Measurements from ENCODE around the gene TRAF3IP1.

TRAF3IP1 gene

DNA sequence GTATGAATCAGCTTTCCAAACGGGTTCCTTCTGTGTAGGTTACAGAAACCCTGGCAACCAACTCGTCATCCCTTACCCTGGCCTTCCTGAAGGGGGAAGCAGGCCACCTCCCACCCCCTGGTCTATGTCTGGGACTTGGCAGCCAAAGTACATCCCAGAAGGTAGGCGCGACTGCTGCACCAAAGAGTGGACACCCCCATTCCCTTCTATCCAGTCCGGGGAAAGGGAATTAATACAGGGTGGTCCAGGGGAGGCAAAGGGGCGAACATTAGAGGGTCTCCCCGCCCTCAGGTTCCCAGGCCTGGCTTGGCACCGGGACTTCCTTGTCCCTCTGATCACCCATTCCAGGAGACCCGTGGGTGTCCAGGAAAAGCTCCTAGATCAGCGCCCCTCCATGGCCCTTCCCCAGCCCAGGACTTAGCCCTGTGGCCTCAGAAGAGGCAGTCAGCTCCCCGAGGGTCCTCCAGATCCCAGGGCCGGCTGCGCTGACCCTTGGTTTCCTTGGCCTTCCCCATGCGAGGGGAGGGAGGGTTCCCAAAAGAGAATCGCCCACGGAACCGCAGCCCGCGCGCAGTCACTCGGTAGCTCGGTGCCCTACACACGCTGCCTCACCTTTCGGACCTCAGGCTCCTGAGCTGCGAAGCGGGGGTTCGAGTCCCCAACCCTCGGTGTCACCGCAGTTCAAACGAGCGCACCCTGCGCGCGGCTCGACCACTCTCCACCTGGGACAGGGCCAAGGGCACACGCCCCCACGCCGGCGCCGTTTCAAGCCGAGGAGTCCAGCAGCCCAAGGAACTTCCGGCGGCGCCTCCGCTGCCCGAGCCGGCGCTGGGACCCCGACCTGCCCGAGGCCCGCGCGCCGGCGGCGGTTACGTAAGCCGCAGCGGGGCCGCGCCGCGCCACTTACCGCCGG, 32.3 kb upstream of the TRAF3IP1 start, which contains the start of gene PER2:
TSS of gene PER2 (minus strand) at position 874 of the 913 bp plus-strand sequence. CDS start 10,674 bp downstream, outside the sequence.
- peak; percentile 18 to 40 (median 25) for DNase-seq (ENCODE audit: low read depth in 2 of 3, low spot score in 1 of 3)

DNA sequence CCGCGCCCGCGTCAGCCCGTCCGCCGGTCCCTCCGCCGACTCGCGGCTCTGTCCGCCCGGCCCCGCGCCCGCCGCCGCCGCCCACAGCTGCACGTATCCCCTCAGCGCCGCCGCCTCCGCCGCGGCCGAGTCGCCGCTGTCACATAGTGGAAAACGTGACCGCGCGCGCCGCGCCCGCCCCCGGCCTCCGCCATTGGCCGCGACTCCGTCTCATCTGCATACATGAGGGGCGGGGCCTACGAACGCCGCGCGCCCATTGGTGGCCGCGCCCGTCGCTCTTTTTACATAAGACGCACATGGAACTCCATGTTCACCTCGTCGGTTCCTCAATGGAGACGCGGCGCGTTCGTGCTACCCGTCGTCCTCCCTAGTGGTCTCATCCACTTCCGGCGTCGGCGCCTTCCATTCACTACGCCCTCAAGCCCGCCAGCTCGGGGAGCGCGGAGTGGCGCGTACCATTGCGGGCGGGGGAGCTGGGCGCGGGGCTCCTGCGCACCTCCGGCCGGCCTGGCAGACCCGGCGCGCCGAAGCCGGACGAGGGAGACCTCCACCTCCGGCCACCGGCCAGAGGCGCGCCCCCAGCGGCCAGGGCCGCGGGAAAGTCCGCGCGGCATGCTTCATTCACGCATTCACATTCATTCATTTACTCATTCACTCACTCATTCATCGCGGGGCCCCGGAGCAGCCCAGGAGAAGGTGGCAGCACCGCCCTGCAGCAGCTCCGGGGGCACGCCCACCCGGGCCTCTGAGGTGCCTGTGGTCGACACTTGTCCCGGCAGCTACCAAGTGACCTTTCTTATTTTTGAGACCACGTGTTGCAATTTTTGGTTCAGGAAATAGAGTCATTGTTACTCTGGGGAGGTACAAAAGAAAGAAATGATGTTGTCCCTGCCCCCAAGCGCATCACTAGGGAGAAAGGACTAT, 31.4 kb upstream of the TRAF3IP1 start:
- DNase-seq (ENCODE audit: low read depth in 2 of 3, low spot score in 1 of 3) = peak; percentile 93 to 96 (median 96)

DNA sequence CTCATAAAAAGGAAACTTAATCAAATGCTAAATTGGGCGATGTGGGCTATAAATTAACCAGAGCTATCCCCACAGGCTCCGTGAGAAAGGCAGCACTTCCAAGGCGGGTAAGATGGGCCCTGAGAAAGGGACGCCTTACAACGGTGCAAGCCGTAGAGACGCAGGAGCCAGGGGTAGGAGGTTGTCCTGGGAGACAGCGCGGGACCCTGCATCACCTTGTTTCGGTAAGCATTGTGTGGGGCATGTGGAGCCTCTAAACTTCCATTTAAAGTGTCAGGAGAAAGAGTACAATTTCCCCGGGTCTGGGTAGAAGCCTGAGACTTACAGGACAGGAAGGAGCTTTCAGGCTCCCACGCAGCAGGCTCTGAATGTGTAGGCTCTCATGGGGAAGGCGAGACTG, 30.7 kb upstream of the TRAF3IP1 start:
- peak in 1 of 3 donors; percentile 16 for DNase-seq (ENCODE audit: low read depth in 2 of 3, low spot score in 1 of 3)

DNA sequence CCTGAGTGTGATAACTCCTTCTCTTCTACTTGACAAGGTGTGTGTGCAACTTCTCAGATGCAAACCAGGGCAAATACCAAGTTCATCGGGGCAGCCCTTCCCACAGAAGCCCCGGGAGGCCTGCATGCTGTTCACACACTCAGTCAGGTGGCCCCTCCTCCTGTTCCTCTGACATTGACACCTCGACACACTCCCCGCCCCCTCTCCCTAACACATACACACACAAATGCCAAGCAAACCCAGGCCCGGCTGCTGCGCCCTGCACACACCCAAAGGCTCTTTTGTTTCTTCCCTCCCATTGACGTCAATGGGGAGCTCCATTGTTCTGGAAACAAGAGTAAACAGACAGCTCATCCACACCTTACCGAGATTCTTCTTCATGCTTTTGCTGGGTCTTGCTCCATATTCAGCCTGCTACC, 30.2 kb upstream of the TRAF3IP1 start:
- no peak for DNase-seq (ENCODE audit: low read depth in 2 of 3, low spot score in 1 of 3)

DNA sequence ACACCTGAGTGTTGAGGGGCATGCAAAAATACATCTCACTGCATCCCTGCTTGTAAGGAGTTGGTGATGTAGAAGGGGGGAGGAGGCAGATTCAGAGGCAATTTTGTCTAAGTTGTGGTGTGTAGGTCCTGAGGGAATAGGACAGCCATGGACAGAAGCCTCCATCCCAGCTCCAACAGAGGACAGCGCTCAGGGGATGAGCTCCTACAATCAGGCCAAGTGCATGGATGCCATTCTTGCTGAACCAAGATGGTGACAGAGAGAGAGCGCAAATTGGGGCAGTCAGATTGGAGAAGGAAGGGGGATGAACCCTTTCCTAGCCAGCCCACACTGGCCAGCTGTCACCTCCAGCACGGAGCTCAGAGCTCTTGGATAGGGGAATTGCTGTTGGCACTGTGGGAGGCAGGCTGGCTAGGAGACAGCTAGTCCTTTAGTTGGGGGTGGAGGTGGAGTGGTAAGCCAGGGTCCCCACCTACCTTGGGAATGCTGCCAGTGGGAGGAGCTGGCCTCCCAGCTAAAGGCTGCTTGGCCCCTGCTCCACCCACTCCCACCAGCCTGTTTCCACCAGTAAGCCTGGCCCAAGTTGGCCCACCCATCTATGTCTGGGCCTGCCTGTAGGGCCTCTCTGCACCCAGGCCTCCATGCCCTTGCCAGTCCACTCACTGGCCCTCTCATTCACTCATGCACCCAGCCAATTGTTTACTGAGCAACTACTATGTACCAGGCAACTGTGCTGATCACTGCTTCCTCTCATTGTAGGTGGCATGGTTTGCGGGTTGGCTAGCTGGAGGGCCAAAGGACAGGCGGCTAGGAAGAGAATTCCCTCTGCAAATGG, 29.4 kb upstream of the TRAF3IP1 start:
- no peak for DNase-seq (ENCODE audit: low read depth in 2 of 3, low spot score in 1 of 3)

DNA sequence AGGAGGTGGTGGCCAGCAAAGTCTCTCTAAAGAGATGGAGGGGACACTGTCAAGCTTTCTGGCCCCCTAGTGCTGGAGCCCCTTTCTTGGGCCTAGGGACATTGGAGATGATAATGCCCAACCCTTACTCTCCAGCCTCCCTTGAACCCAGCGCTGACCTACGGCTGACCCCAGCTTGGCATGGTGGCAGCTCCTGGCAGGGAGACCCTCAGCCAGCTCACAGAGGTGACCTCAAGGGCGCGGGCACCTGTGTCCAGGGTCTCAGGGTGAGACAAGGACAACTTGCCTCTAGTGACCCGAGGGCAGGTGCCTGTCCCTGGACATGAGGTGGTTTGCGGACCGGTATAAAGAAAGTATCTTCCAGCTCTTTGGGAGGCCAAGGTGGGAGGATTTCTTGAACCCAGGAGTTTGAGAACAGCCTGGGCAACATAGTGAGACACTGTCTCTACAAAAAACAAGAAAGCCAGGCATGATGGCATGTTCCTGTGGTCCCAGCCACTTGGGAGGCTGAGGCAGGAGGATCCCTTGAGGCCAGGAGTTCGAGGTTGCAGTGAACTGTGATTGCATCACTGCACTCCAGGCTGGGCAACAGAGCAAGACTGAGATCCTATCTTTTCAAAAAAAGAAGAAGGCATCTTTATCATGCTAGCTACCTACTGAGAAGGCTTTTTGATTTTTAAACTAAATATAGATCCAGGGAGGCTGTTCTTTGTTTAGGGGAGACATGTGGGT, 28.6 kb upstream of the TRAF3IP1 start:
- no peak for DNase-seq (ENCODE audit: low read depth in 2 of 3, low spot score in 1 of 3)

DNA sequence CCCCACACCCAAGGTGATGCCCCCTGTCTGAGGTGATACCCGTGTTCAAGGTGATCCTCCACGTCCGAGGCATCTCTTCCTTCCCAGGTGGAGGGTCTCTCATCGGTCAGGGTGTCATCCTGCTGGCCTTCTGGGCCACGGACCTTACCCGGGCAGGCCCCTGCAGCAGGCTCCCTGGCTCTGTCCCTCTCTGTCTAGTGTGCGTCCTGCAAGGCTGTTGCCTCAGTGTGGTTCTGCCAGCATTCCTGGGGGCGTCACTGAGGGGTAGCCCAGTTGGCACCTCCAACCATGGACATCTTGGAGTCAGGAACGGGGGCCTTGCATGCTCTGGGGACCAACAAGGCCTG, 26.3 kb upstream of the TRAF3IP1 start:
- no peak for DNase-seq (ENCODE audit: low read depth in 2 of 3, low spot score in 1 of 3)

DNA sequence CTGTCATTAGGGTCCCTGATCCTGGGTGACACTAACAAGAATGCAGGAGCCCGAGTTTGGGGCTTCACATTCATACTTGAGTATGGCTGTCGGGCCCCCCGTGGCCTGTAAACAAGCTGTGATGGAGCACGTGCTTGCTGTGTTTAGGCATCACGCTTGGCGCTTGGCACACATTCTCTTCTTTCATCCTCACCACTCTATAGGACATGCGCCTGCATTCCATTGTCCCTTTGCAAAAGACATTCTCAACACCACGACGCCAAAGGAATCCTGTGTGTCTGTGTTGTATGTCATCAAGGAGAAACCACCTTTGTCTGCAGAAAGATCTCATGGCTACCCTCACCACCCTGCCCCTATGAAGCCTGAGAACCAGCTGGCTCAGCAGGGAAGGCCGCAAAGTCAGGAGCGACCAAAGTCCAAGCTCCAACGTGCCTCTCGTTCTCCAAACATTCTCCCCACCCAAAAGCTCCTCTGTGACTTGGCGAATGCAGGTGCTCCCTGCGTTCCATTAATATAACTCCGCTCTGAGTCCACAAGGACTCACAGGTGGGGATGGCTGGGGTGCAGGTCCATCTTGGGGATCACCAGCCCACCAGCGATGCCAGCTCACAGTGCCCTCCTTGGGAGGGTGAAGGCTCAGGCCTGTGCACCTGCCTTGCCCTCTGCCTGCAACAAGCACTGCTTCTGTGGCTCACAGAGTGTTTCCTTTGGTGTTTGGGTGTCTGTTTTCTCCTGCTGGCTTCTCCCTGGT, 25.8 kb upstream of the TRAF3IP1 start:
- DNase-seq (ENCODE audit: low read depth in 2 of 3, low spot score in 1 of 3) = no peak

DNA sequence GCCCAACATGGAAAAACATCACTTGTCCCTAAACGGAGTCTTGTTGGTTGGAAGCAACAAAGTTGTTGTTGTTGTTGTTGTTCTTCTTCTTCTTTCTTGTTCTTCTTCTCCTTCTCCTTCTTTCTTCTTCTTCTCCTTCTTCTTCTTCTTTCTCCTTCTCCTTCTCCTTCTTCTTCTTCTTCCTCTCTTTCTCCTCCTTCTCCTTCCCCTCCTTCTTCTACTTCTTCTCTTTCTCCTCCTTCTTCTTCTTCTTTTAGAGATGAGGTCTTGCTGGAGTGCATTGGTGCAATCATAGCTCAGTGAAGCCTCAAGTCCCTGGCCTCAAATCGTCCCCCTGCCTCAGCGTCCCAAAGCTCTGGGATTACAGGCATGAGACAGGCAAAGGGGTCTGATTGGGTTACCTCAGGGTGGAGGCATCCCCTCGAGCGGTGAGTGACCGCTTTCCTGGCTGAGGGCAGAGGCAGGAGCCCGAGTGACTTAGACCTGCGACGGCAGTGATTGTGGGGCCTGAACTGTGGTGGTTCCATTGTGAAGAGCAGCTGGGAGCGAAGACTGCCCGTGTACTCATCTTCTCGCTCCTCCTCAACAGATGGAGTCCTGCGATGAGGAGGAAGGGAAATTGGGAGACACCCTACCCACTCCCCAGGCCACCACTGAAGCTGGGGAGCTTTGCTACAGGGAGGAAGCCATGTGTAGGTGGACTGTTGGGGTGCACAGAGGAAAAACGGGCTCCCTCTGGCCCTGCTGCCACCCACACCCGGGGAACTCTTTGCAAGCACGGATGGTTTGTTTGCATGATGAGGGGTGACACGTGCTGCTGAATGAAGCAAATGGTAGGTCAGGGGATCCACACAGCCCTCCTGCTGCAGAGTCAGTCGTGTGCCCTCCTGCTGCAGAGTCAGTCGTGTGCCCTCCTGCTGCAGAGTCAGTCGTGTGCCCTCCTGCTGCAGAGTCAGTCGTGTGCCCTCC, 24.9 kb upstream of the TRAF3IP1 start:
- no peak for DNase-seq (ENCODE audit: low read depth in 2 of 3, low spot score in 1 of 3)

DNA sequence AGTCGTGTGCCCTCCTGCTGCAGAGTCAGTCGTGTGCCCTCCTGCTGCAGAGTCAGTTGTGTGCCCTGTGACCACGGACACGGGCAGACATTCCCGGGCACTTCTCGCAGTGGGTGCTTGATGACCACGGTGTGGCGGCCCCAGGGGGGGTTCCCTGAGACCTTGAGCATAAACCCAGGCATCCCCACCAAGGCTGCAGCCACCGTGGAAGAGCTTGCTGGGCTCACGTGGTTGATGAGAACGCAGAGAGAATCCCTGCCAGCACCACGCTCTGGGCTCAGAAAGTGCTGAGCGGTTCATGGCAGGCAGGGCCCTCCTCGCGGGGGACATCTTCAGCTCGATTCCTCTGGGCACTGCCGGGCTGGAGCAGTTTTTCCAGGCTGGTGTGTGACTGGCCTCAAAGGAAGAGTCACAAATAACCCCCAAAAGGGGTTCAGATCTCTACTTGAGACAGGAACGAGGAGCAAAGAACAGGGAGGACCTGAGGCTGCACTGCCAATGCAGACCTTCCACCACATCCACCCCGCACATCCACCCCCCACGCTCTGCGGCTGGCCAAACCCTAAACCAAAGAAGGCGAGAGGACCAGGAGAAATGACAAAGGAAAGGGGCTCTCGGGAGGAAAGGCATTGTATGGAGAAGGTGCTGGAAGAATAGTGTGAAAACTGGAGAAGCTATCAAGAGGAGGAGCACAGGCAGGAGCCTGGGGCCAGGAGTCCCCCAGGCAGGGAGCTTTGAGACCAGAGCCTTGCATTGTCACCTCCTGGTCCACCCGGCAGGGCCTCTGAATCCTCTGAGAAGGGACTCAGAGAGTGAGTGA, 23.5 kb upstream of the TRAF3IP1 start:
- no peak for DNase-seq (ENCODE audit: low read depth in 2 of 3, low spot score in 1 of 3)

DNA sequence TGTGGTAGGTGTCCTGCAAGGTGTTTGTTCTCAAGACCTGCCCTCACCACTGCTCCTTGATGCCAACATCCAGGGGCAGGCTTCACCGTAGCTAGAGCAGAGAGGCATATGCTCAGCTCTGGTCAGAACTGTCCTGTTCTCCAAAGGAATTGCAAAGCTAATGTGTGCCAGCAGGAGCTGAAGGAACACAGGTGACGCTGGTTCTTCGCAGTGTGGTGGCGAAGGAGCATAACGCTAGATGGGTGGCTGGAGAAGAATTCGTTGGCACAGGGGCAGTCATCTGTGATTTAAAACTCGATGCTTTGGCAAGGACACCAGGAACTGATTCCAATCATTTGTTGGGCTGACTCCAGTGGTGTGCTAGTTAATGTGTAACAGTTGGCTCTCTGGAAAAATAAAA, 20.5 kb upstream of the TRAF3IP1 start:
- no peak for DNase-seq (ENCODE audit: low read depth in 2 of 3, low spot score in 1 of 3)

DNA sequence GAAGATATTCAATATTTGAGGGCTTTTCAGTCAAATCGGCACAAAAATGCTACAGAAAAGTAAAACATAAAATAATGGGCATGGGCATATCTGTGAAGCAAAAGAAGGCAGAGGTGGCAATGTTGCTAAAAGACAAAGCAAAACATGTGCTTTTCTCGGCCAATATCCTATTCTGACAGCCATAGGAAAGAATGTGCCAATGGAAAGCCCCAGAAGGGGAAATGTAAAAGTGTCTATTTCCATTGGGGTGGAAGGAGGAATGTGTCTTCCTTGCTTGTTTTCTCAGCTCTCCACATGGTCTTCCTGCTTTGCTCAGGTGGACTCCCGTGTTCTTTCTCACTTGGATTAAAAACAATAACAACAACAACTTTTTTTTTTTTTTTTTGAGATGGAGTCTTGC, 18.2 kb upstream of the TRAF3IP1 start:
- no peak for DNase-seq (ENCODE audit: low read depth in 2 of 3, low spot score in 1 of 3)

DNA sequence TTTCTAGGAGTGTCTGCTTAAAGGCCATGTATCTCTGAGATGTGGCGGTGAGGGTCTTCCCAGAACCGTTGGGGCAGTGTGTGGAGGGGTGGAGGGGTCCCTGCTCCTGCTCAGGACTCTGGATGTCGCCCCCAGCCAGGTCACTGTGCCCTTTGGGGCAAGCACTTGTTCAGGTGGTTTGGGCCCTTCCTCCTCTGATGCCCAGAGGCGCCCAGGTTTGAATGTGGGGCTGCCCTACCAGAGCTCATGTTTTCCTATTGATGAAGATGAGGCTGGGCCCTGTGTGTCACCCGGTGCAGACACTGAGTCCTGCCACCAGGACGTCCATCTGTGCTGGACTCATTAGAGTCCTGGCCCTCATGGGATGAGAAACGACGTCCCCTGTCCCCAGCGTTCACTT, 17.6 kb upstream of the TRAF3IP1 start:
- DNase-seq (ENCODE audit: low read depth in 2 of 3, low spot score in 1 of 3) = no peak

DNA sequence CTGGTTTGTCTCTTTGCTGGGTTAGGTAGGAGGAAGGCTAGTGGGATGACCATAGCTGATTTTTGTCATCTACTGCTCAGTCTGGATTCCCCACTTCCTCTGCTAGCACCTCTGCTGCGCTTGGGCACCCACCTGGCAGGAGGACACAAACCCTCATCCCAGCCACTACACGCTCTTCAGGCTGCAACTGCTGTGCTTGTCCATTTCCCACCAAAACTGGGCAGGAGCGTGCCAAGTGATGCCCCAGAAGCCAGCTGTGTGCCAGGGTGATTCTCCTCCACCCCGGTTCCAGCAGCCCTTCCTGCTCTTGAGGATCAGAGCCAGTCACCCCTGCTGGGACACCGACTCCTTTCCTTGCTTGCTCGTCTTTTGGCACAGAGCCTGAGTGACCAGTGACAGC, 16.2 kb upstream of the TRAF3IP1 start:
- DNase-seq (ENCODE audit: low read depth in 2 of 3, low spot score in 1 of 3) = no peak

DNA sequence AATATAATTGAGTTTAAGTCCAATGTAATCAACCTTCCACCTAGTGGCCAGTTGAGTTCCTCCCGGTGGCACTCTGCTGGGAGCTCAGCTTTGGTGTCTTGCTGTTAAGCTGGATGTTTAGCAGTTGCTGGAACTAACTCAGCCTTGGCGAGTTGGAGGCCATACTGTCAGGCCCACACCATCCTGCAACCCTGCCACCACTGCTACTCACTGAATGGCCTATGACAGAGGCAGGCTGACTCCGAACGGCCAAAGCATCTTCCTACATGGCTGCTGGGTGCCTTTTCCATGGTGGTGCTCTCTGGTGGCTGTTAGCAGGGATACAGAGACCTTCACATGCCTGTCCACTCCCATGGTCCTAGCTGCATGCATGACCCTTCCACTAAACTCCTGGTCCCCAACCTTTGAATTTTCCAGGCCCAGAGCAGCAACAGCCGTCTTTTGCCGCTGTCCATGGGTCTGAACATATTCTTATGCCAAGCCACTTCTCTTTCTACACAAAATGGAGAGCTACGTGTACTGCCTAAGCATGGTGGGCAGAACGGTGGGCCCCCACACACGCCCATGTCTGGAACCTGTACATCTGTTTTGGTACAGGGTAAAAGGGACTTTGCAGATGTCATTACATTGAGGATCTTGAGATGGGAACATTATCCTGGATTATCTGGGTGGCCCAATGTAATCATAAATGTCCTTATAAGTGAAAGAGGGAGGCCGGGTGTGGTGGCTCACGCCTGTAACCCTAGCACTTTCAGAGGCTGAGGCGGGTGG, 15.0 kb upstream of the TRAF3IP1 start:
- no peak for DNase-seq (ENCODE audit: low read depth in 2 of 3, low spot score in 1 of 3)

DNA sequence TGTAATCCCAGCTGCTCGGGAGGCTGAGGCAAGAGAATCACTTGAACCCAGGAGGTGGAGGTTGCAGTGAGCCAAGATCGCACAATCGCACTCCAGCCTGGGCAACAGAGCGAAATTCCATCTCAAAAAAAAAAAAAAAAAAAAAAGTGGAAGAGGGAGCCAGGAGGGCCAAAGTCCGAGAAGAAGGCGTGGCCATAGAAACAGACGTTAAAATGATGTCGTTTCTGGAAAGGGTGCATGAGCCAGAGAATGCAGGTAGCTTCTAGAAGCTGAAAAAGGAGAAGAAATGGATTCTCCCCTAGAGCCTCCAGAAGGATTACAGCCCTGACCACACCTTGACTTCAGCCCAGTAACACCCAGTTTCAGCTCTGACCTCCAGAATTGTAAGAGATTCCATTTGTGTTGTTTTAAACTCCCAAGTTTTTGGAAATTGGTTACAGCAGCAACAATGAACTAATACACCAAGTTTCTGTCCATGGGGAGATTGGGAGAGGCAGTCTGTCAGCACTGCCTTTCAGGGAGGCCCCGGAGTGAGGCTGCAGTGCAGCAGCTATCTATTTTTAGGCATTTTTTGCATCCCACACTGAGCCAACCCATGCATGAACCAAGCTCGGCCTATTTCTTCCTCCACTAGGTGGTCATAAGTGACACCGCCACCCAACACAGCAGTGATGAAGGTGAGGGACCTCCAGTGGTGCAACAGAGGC, 14.2 kb upstream of the TRAF3IP1 start:
- no peak for DNase-seq (ENCODE audit: low read depth in 2 of 3, low spot score in 1 of 3)

Measured in stimulated activated CD4-positive, alpha-beta T cell treated with anti-CD3 and anti-CD28 coated beads, Interleukin-12 subunit alpha, Interleukin-12 subunit beta, amount 100 ng/mL, for 48 hours (primary cell).